ENCODE results near the gene CD248. TPM values are rescaled to one million over a fixed set of nuclear protein-coding genes. Genes with fewer than 3 reads are reported as not detected.
A peak's percentile ranks its signal among the peaks of the same experiment; 100 is the strongest.

Gene CD248
- total and polyA plus RNA-seq, 2 donors (not counting 1 experiment from before 2014, with no cell fraction given): 0.40 to 0.96 TPM

GRCh38 chr11:66329165-66329673 is 12.4 kb upstream of the CD248 start:
- no peaks in the 10 kb centered on the region for H3K27me3 ChIP-seq (replicated peaks in 1 of 4; ENCODE audit: control extremely low read depth in 1 of 4, control insufficient read depth in 3 of 4, insufficient read depth in 4 of 4, low read length in 3 of 4)
- Mint-ChIP-seq H3K9me3 (ENCODE audit: insufficient read depth) (no peaks in the 10 kb centered on the region), H3K4me3 (no peak overlapping the region), H3K27ac (no peak overlapping the region), H3K4me1 (peaks cover 16% of the 10 kb centered on the region), H3K27me3 (no peaks in the 10 kb centered on the region)
- H3K4me3 ChIP-seq (ENCODE audit: control extremely low read depth in 1 of 5, extremely low read depth in 1 of 5, insufficient read depth in 1 of 5, low read depth in 2 of 5, low read length in 4 of 5): no peak overlapping the region
- H3K9ac ChIP-seq (ENCODE audit: low read length): no peak overlapping the region
- H2AFZ ChIP-seq (ENCODE audit: insufficient read depth, low read depth, low read length, poor library complexity, severe bottlenecking): no peak overlapping the region
- peaks cover 15 to 25% of the 10 kb centered on the region in 2 donors for H3K4me1 ChIP-seq (ENCODE audit: control insufficient read depth in 2 of 2, insufficient read depth in 2 of 2, low read length in 2 of 2)
- TF ChIP-seq, protein P1, sequence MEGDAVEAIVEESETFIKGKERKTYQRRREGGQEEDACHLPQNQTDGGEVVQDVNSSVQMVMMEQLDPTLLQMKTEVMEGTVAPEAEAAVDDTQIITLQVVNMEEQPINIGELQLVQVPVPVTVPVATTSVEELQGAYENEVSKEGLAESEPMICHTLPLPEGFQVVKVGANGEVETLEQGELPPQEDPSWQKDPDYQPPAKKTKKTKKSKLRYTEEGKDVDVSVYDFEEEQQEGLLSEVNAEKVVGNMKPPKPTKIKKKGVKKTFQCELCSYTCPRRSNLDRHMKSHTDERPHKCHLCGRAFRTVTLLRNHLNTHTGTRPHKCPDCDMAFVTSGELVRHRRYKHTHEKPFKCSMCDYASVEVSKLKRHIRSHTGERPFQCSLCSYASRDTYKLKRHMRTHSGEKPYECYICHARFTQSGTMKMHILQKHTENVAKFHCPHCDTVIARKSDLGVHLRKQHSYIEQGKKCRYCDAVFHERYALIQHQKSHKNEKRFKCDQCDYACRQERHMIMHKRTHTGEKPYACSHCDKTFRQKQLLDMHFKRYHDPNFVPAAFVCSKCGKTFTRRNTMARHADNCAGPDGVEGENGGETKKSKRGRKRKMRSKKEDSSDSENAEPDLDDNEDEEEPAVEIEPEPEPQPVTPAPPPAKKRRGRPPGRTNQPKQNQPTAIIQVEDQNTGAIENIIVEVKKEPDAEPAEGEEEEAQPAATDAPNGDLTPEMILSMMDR (IDR thresholded peaks at IDR 0.05): no peak
- no peak for TF ChIP-seq EZH2 (IDR thresholded peaks at IDR 0.05; ENCODE audit: borderline replicate concordance, insufficient read depth, low read depth, low read length, poor library complexity, severe bottlenecking)
- WGBS (ENCODE audit: insufficient coverage): 100% methylated on average over 2 of the region's 3 CpGs
- no peaks in the 10 kb centered on the region for H3K79me2 ChIP-seq (ENCODE audit: control insufficient read depth, insufficient read depth, low read length)
- DNase-seq: peak; percentile 12
- no peaks in the 10 kb centered on the region for H3K9me3 ChIP-seq (ENCODE audit: control extremely low read depth in 1 of 3, control insufficient read depth in 2 of 3, insufficient read depth in 1 of 3, low read length in 2 of 3)
- no peak for ATAC-seq (ENCODE audit: low read depth)
- no peaks in the 10 kb centered on the region for H4K20me1 ChIP-seq (ENCODE audit: control insufficient read depth, insufficient read depth, low read length, poor library complexity, severe bottlenecking)
- ChIA-PET POLR2A (interaction anchor here (2.5 kb wide), 1 partner anchor 17 kb away, joined by 10 read pairs; no protein-coding TSS in a partner anchor), CTCF (interaction anchor here (1.0 to 4.6 kb wide), 7 partner anchors 11 to 60 kb away, joined by 3 to 101 read pairs (median 5); partner anchors contain the start of gene BRMS1)
- intact Hi-C loops (cut with micrococcal nuclease): no loop called here
- H3K36me3 ChIP-seq (replicated peaks in 1 of 2; ENCODE audit: control extremely low read depth in 1 of 2, control insufficient read depth in 1 of 2, extremely low read depth in 1 of 2, insufficient read depth in 2 of 2, low read length in 1 of 2): no peaks in the 10 kb centered on the region
- no peak overlapping the region for H3K27ac ChIP-seq (ENCODE audit: low read length in 2 of 2)
- no peak overlapping the region for H3K4me2 ChIP-seq (replicated peaks; ENCODE audit: low read depth, low read length, poor library complexity, severe bottlenecking)
